Mesendoderm (in vitro differentiated cells): Measurements from ENCODE around the gene IL20RA.

Experiments
- DNase-seq: peaks from one replicate; pipeline ENCODE4 v3.0.0; 2013
- H2AK5ac ChIP-seq: 2 replicates; pipeline ENCODE4 v1.6.1; 2013; ENCODE audit warnings: low read length, inconsistent platforms
- H2BK120ac ChIP-seq: 2 replicates; pipeline ENCODE4 v1.6.1; 2013; ENCODE audit warnings: low read depth, mild to moderate bottlenecking, low read length, moderate library complexity, mixed read lengths
- H2BK15ac ChIP-seq: replicated peaks from 2 replicates; pipeline ENCODE4 v1.6.1; 2013; ENCODE audit warnings: low read depth, mild to moderate bottlenecking, moderate library complexity
- H2BK5ac ChIP-seq: 2 replicates; pipeline ENCODE4 v1.6.1; 2013; ENCODE audit warnings: low read length, inconsistent platforms
- H3K18ac ChIP-seq: 2 replicates; pipeline ENCODE4 v1.6.1; 2013; ENCODE audit warnings: mild to moderate bottlenecking, low read length, mixed read lengths
- H3K23ac ChIP-seq: one replicate; pipeline ENCODE4 v1.6.1; 2013; ENCODE audit warnings: low read length
- H3K27ac ChIP-seq: 2 replicates; pipeline ENCODE4 v1.5.1; 2013; ENCODE audit warnings: low read depth, mild to moderate bottlenecking, inconsistent platforms, low read length, moderate library complexity
- H3K27me3 ChIP-seq: 2 replicates; pipeline ENCODE4 v1.6.1; 2013; ENCODE audit warnings: low read length, control low read depth, mild to moderate bottlenecking, inconsistent platforms; ENCODE audit not compliant: insufficient read depth, poor library complexity
- H3K36me3 ChIP-seq: 2 replicates; pipeline ENCODE4 v1.6.1; 2013; ENCODE audit warnings: low read length, inconsistent platforms; ENCODE audit not compliant: control insufficient read depth, insufficient read depth
- H3K4ac ChIP-seq: one replicate; pipeline ENCODE4 v1.6.1; 2013; ENCODE audit warnings: low read depth, mild to moderate bottlenecking, low read length, moderate library complexity
- H3K4me1 ChIP-seq: 2 replicates; pipeline ENCODE4 v1.6.1; 2013; ENCODE audit warnings: low read depth, low read length, inconsistent platforms; ENCODE audit not compliant: control insufficient read depth
- H3K4me2 ChIP-seq: 2 replicates; pipeline ENCODE4 v1.6.1; 2013; ENCODE audit warnings: low read length
- H3K4me3 ChIP-seq: 2 replicates; pipeline ENCODE4 v1.5.1; 2013; ENCODE audit warnings: mild to moderate bottlenecking, low read length
- H3K56ac ChIP-seq: one replicate; pipeline ENCODE4 v1.6.1; 2013; ENCODE audit warnings: low read length
- H3K79me1 ChIP-seq: 2 replicates; pipeline ENCODE4 v1.6.1; 2013; ENCODE audit warnings: low read length, inconsistent platforms
- H3K79me2 ChIP-seq: 2 replicates; pipeline ENCODE4 v1.6.1; 2013; ENCODE audit warnings: mild to moderate bottlenecking, low read length; ENCODE audit not compliant: control insufficient read depth, insufficient read depth
- H3K9ac ChIP-seq: 2 replicates; pipeline ENCODE4 v1.6.1; 2013; ENCODE audit warnings: low read length, inconsistent platforms
- H4K5ac ChIP-seq: one replicate; pipeline ENCODE4 v1.6.1; 2013; ENCODE audit warnings: low read length
- H4K8ac ChIP-seq: one replicate; pipeline ENCODE4 v1.6.1; 2013; ENCODE audit warnings: low read depth, mild to moderate bottlenecking, control low read depth, low read length, moderate library complexity
- WGBS: extraction: QIAGEN DNeasy Blood & Tissue Kit; methylation state at CpG from one replicate; pipeline ENCODE4 v1.1.7; 2013; ENCODE audit warnings: low lambda C conversion rate, missing lambda C conversion rate; ENCODE audit not compliant: insufficient coverage; ENCODE audit errors: extremely low coverage; 5-methylcytosine and 5-hydroxymethylcytosine counted together

IL20RA gene

GRCh38 chr6:137056121-137056880 is 11.5 kb upstream of the IL20RA start:
- Histone ChIP-seq H3K36me3 (no peaks in the 10 kb centered on the region), H3K27me3 (no peaks in the 10 kb centered on the region), H4K8ac (no peak overlapping the region), H2AK5ac (no peak overlapping the region), H3K4ac (no peak overlapping the region), H3K9ac (no peak overlapping the region), H3K18ac (no peak overlapping the region), H3K79me2 (no peaks in the 10 kb centered on the region), H4K5ac (no peak overlapping the region), H3K4me2 (no peak overlapping the region), H3K23ac (no peak overlapping the region), H3K4me3 (no peak overlapping the region), H3K4me1 (no peaks in the 10 kb centered on the region), H2BK120ac (no peak overlapping the region), H2BK5ac (no peak overlapping the region), H3K79me1 (no peaks in the 10 kb centered on the region), H3K27ac (no peak overlapping the region), H3K56ac (no peak overlapping the region), H2BK15ac (no peak overlapping the region)
- no peak for DNase-seq
- WGBS, result no CpG with 5 or more reads among the region's 3 CpGs

- no CpG with 5 or more reads among the region's 3 CpGs for WGBS
- H3K27ac ChIP-seq, result no peak overlapping the region
Observed at GRCh38 chr6:137051790-137052472, 7.2 kb upstream of the IL20RA start.

GRCh38 chr6:137049095-137049494 is 4.3 kb upstream of the IL20RA start:
- no peak overlapping the region for H2BK5ac ChIP-seq
- no peak overlapping the region for H3K4ac ChIP-seq
- no peak overlapping the region for H3K18ac ChIP-seq
- no peak overlapping the region for H3K27ac ChIP-seq
- H2BK120ac ChIP-seq, result no peak overlapping the region
- no CpG with 5 or more reads among the region's 2 CpGs for WGBS
- DNase-seq, result no peak
- H3K4me1 ChIP-seq, result no peaks in the 10 kb centered on the region
- peaks cover 9% of the 10 kb centered on the region for H3K27me3 ChIP-seq
- no peak overlapping the region for H4K8ac ChIP-seq
- no peak overlapping the region for H4K5ac ChIP-seq
- no peak overlapping the region for H2BK15ac ChIP-seq
- H3K36me3 ChIP-seq, result no peaks in the 10 kb centered on the region
- H3K79me2 ChIP-seq, result no peaks in the 10 kb centered on the region
- H3K56ac ChIP-seq, result no peak overlapping the region
- no peak overlapping the region for H3K9ac ChIP-seq
- no peak overlapping the region for H3K4me3 ChIP-seq
- no peak overlapping the region for H3K23ac ChIP-seq
- H3K79me1 ChIP-seq, result no peaks in the 10 kb centered on the region
- no peak overlapping the region for H2AK5ac ChIP-seq
- no peak overlapping the region for H3K4me2 ChIP-seq

More at GRCh38 chr6:137051790-137052472, 7.2 kb upstream of the IL20RA start:
- Histone ChIP-seq H3K4me2 (no peak overlapping the region), H4K8ac (no peak overlapping the region), H3K27me3 (no peaks in the 10 kb centered on the region), H3K79me2 (no peaks in the 10 kb centered on the region), H4K5ac (no peak overlapping the region), H3K23ac (no peak overlapping the region), H2BK120ac (no peak overlapping the region), H3K4me1 (no peaks in the 10 kb centered on the region), H2AK5ac (no peak overlapping the region), H3K56ac (no peak overlapping the region), H2BK15ac (no peak overlapping the region), H3K4me3 (no peak overlapping the region), H2BK5ac (no peak overlapping the region), H3K36me3 (no peaks in the 10 kb centered on the region), H3K18ac (no peak overlapping the region), H3K79me1 (no peaks in the 10 kb centered on the region), H3K4ac (no peak overlapping the region), H3K9ac (no peak overlapping the region)
- DNase-seq, result no peak

GRCh38 chr6:137046871-137047412 is 2.2 kb upstream of the IL20RA start:
- H3K4ac ChIP-seq, result no peak overlapping the region
- no peak for DNase-seq
- no peaks in the 10 kb centered on the region for H3K36me3 ChIP-seq
- no peaks in the 10 kb centered on the region for H3K79me2 ChIP-seq
- no CpG with 5 or more reads among the region's 5 CpGs for WGBS
- no peak overlapping the region for H3K23ac ChIP-seq
- no peak overlapping the region for H3K4me2 ChIP-seq
- no peaks in the 10 kb centered on the region for H3K4me1 ChIP-seq
- H2BK15ac ChIP-seq, result no peak overlapping the region
- no peak overlapping the region for H3K56ac ChIP-seq
- no peak overlapping the region for H3K18ac ChIP-seq
- H3K27me3 ChIP-seq, result peaks cover 12% of the 10 kb centered on the region
- H4K8ac ChIP-seq, result peak overlapping the region; percentile 13
- H3K79me1 ChIP-seq, result no peaks in the 10 kb centered on the region
- H2BK5ac ChIP-seq, result no peak overlapping the region
- H3K27ac ChIP-seq, result no peak overlapping the region
- H2AK5ac ChIP-seq, result no peak overlapping the region
- H4K5ac ChIP-seq, result no peak overlapping the region
- no peak overlapping the region for H3K9ac ChIP-seq
- no peak overlapping the region for H2BK120ac ChIP-seq
- H3K4me3 ChIP-seq, result no peak overlapping the region

- no peaks in the 10 kb centered on the region for H3K79me1 ChIP-seq
- no peak overlapping the region for H3K4me3 ChIP-seq
- H2BK120ac ChIP-seq, result no peak overlapping the region
- no peak overlapping the region for H4K5ac ChIP-seq
- no peak overlapping the region for H2BK15ac ChIP-seq
- no peak overlapping the region for H2BK5ac ChIP-seq
- no peak overlapping the region for H3K18ac ChIP-seq
- no peak overlapping the region for H2AK5ac ChIP-seq
- H3K23ac ChIP-seq, result no peak overlapping the region
- no peak overlapping the region for H3K4me2 ChIP-seq
- no peak overlapping the region for H3K27ac ChIP-seq
- DNase-seq, result no peak
- H3K27me3 ChIP-seq, result peaks cover 12% of the 10 kb centered on the region
- no peaks in the 10 kb centered on the region for H3K36me3 ChIP-seq
- no peaks in the 10 kb centered on the region for H3K4me1 ChIP-seq
- no CpG with 5 or more reads among the region's 7 CpGs for WGBS
- H3K9ac ChIP-seq, result no peak overlapping the region
- no peak overlapping the region for H3K56ac ChIP-seq
- H3K79me2 ChIP-seq, result no peaks in the 10 kb centered on the region
- H4K8ac ChIP-seq, result no peak overlapping the region
- no peak overlapping the region for H3K4ac ChIP-seq
Observed at GRCh38 chr6:137045222-137045789, 541 bp upstream of the IL20RA start.
